Lower leg skin (tissue), 3 donors: Measurements from ENCODE around the gene PKP2.

ENCODE experiments used
- CTCF ChIP-seq, 3 donors: fragments of 450-650 bp; IDR thresholded peaks; one replicate each; pipeline ENCODE4 v1.5.1; 2016; ENCODE audit warnings: antibody characterized with exemption in 3 of 3, mild to moderate bottlenecking in 3 of 3, moderate library complexity in 2 of 3
- POLR2A ChIP-seq, 2 donors: fragments of 450-650 bp; IDR thresholded peaks; one replicate each; pipeline ENCODE4 v1.6.1; 2016 to 2017; ENCODE audit warnings: antibody characterized with exemption in 2 of 2, mild to moderate bottlenecking in 1 of 2, moderate library complexity in 1 of 2

DNA sequence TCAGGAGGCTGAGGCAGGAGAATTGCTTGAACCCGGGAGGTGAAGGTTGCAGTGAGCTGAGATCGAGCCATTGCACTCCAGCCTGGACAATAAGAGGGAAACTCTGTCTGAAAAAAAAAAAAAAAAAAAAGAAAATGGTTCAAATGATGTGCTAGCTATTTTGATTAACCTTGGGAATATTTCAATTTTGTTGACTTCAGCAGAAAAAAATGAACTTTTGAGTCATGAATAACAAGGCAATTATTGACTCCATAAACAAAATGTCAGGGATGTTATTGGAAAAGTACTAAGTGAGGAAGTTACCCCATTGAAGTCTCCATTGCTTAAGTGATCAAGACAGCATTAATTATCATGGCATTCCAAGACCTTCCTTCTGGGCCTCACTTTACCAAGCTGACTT, 10.6 kb upstream of the PKP2 start:
- TF ChIP-seq CTCF (IDR thresholded peaks at IDR 0.05) (no peak), POLR2A (IDR thresholded peaks at IDR 0.05) (no peak)
